ENCODE data around the gene C2CD2L. TPM values are rescaled to one million over a fixed set of nuclear protein-coding genes. Genes with fewer than 3 reads are reported as not detected.

C2CD2L gene
- total and polyA plus RNA-seq, 2 of the 13 experiments (the other 11 are each of a cell fraction or from before 2014, with no cell fraction given) = 3.7 to 5.5 TPM

DNA sequence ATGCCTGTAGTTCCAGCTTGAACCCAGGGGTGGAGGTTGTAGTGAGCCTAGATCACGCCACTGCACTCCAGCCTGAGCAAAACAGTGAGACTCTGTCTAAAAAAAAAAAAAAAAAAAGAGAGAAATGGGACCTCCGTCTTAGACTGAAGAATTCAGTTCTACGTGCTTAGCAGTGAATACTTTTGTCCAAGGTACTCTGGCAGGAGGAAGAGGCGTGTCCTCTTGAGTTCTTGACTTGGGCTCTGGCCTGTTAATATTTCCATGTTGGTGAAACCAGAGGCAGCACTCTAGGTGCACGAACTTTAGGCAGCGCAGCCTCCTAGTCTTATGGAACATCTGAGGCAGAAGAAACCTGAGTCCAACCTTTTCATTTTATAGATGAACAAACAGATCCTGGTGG lies 20.0 kb upstream of the C2CD2L start:
- no TSS peak for BruUV-seq (replicated peaks)
- CTCF ChIA-PET (ENCODE audit: low intra/inter-chr PET ratio, low total read pairs) = no interaction called here

More for the DNA sequence above, 20.0 kb upstream of the C2CD2L start:
- Histone ChIP-seq H4K20me1 (ENCODE audit: insufficient read depth, low read length) (no peaks in the 10 kb centered on the region), H3K9me3 (ENCODE audit: low read length) (no peaks in the 10 kb centered on the region), H3K27ac (ENCODE audit: extremely low read length, insufficient read depth, low read length) (peak overlapping the region; percentile 12), H3K9ac (ENCODE audit: insufficient read depth, low read depth, low read length) (peak overlapping the region; percentile 0; the same call in 1 of the 2 replicates), H3K4me3 (replicated peaks in 1 of 3; ENCODE audit: insufficient read depth in 1 of 3, low read depth in 2 of 3, low read length in 3 of 3) (no peak overlapping the region), H3K36me3 (replicated peaks in 1 of 2; ENCODE audit: control insufficient read depth in 1 of 2, insufficient read depth in 2 of 2, low read length in 2 of 2) (peaks cover 0 to 10% of the 10 kb centered on the region in 2 experiments), H3K27me3 (ENCODE audit: control insufficient read depth in 1 of 2, insufficient read depth in 2 of 2, low read length in 2 of 2) (no peaks in the 10 kb centered on the region; a peak in 1 of 5 replicates), H3K4me1 (ENCODE audit: insufficient read depth, low read length) (peaks cover 42% of the 10 kb centered on the region), H3K4me2 (ENCODE audit: low read depth, low read length) (0 out of 2 replicates have a peak overlapping the region, but pooled peaks have one; percentile 16), H2AFZ (ENCODE audit: low read length) (no peak overlapping the region), H3K79me2 (ENCODE audit: insufficient read depth, low read length) (peaks cover 14% of the 10 kb centered on the region)
- TF ChIP-seq EHMT2 (IDR thresholded peaks at IDR 0.05; ENCODE audit: borderline replicate concordance, low read depth, low read length) (no peak), ZNF407 (CRISPR knock-in tag; IDR thresholded peaks at IDR 0.05; ENCODE audit: not compliant biosample characterization) (no peak), TCF7 (IDR thresholded peaks at IDR 0.05; ENCODE audit: low read depth) (no peak), ZFP41 (CRISPR knock-in tag; IDR thresholded peaks at IDR 0.05; ENCODE audit: borderline replicate concordance) (no peak), PBX3 (CRISPR knock-in tag; IDR thresholded peaks at IDR 0.05; ENCODE audit: borderline replicate concordance) (no peak)
- TF ChIP-seq, protein P1, sequence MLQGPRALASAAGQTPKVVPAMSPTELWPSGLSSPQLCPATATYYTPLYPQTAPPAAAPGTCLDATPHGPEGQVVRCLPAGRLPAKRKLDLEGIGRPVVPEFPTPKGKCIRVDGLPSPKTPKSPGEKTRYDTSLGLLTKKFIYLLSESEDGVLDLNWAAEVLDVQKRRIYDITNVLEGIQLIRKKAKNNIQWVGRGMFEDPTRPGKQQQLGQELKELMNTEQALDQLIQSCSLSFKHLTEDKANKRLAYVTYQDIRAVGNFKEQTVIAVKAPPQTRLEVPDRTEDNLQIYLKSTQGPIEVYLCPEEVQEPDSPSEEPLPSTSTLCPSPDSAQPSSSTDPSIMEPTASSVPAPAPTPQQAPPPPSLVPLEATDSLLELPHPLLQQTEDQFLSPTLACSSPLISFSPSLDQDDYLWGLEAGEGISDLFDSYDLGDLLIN (CRISPR knock-in tag; IDR thresholded peaks at IDR 0.05; ENCODE audit: borderline replicate concordance) = no peak
- TF ChIP-seq, protein P2, sequence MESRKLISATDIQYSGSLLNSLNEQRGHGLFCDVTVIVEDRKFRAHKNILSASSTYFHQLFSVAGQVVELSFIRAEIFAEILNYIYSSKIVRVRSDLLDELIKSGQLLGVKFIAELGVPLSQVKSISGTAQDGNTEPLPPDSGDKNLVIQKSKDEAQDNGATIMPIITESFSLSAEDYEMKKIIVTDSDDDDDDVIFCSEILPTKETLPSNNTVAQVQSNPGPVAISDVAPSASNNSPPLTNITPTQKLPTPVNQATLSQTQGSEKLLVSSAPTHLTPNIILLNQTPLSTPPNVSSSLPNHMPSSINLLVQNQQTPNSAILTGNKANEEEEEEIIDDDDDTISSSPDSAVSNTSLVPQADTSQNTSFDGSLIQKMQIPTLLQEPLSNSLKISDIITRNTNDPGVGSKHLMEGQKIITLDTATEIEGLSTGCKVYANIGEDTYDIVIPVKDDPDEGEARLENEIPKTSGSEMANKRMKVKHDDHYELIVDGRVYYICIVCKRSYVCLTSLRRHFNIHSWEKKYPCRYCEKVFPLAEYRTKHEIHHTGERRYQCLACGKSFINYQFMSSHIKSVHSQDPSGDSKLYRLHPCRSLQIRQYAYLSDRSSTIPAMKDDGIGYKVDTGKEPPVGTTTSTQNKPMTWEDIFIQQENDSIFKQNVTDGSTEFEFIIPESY (CRISPR knock-in tag; IDR thresholded peaks at IDR 0.05) = no peak
- no peak for DNase-seq (ENCODE audit: low spot score)
- intact Hi-C loops (cut with micrococcal nuclease; ENCODE audit: unreplicated experiment) (no loop called here), in situ Hi-C loops (cut with HindIII; ENCODE audit: extremely low pct_ligation_motif_present, low pct_unique_long_range_greater_than_20kb) (no loop called here)
- POLR2A ChIA-PET = interaction anchor here (1.4 to 3.8 kb wide), 3 partner anchors 8 to 44 kb away, joined by 4 to 109 read pairs (median 5); partner anchors contain the start of gene VPS11
- no peak for FAIRE-seq
- WGBS (ENCODE audit: low lambda C conversion rate) = 87% methylated on average over 6 of the region's 6 CpGs
- ATAC-seq = no peak

All from HepG2 (cell line).